GM19239 (cell line): ENCODE data around the gene CSMD2.

Experiments
- DNase-seq: peaks from one replicate; pipeline ENCODE4 v3.0.0; 2011; ENCODE audit warnings: low spot score; ENCODE audit not compliant: insufficient read length
- FAIRE-seq: peaks from 2 replicates; lab custom pipeline; 2011; peaks lifted over from hg19 to GRCh38; lab: Jason Lieb, UNC

The CSMD2 gene

DNA sequence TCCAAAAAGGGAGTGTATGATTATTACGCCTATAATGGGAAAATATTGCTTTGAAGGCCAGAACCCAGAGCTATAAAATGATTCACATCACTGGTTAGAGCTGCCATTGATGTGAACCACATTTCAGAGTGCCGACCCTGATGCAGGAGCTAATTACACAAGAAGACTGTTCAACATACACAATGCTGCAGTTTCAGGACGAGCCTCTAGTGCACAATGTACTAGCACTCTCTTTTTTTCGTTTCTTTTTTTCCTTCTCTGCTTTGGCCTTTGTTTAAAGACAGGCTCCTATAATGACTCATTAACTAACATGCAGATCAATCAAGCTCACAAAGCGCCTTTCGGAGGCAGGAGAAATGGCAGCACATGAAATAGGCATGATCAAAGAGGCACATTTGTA is 367.2 kb downstream of the CSMD2 start:
- no peak for FAIRE-seq
- no peak for DNase-seq

GRCh38 chr1:33792651-33793050 is 372.4 kb downstream of the CSMD2 start:
- DNase-seq (no peak), FAIRE-seq (no peak)

- FAIRE-seq: no peak
These were observed 372.8 kb downstream of the CSMD2 start for GRCh38 chr1:33792216-33792615.

DNA sequence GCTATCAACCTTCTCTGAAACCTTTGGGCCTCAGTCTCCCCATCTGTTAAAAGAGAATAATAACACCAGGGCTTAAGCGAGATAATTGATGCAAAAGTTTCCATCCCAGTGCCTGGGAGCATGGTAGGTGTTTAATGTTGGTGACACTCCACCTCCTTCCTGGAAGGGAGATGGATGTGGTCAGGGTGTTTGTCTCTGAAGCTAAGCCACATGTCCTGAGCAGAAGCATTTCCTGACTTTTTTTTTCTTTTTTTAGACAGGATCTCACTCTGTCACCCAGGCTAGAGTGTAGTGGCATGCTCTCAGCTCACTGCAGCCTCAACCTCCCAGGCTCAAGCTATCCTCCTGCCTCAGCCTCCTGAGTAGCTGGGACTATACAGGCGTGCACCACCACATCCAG is 373.8 kb downstream of the CSMD2 start:
- DNase-seq: no peak
- FAIRE-seq: no peak

More at GRCh38 chr1:33792216-33792615, 372.8 kb downstream of the CSMD2 start:
- DNase-seq: no peak

DNA sequence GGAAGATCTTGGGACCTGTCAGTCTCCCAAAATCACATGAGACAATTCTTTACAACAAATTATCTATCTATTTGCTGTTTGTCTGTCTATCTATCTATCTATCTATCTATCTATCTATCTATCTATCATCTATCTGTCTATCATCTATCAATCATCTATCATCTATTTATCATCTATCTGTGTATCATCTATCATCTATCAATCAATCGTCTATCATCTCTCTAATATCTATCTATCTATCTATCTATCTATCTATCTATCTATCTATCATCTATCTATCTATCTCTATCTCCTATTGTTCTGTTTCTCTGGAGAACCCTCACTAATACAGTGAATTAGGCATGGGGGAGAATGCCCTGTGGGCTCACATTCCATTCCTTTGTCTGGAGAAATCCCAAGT is 374.5 kb downstream of the CSMD2 start:
- DNase-seq (no peak), FAIRE-seq (no peak)

- no peak for FAIRE-seq
These were observed 380.2 kb downstream of the CSMD2 start for GRCh38 chr1:33784876-33785275.

GRCh38 chr1:33782776-33783175 is 382.3 kb downstream of the CSMD2 start:
- FAIRE-seq: no peak
- no peak for DNase-seq

More at GRCh38 chr1:33784876-33785275, 380.2 kb downstream of the CSMD2 start:
- no peak for DNase-seq

DNA sequence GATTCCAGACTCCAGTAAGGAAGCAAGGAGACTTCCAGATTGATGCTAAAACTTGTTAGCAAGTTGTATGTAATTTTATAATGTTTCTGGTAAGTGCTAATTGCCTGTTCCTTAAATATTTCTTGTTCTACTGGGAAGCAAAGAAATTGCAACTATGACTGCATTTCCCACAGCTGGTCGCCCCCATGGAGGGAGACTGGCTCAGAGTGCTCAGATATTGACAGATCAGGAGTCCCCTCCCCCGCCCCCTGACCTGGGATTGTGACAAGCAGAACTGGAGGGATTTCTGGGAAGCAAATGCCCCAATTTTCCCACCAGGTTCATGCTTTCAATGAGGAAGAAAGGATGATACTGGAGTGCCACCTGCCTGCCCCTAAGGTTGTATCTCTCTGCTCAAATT is 383.4 kb downstream of the CSMD2 start:
- no peak for DNase-seq

DNA sequence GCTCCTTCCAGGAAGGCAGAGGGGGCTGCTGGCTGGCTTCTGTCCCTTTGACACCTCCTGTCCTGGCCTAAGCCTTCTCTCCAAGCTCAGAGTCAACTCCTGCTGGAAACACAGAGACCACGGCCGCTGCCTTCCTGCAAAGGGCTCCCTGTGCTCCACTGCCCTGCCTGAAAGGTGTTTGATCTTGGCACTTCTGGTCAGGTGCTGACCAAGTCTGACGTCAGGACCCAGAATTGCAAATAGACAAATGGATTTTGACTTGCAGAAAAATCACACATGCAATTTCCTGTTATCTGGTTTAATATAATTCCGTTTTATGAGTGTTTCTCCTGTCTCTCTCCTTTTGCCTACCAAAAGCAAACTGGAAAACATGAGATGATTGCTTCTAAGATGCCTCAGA is 387.7 kb downstream of the CSMD2 start:
- DNase-seq (no peak), FAIRE-seq (no peak)

More for the DNA sequence above, 383.4 kb downstream of the CSMD2 start:
- no peak for FAIRE-seq

- DNase-seq (no peak), FAIRE-seq (no peak)
These were observed 396.2 kb downstream of the CSMD2 start for GRCh38 chr1:33768821-33769220.

DNA sequence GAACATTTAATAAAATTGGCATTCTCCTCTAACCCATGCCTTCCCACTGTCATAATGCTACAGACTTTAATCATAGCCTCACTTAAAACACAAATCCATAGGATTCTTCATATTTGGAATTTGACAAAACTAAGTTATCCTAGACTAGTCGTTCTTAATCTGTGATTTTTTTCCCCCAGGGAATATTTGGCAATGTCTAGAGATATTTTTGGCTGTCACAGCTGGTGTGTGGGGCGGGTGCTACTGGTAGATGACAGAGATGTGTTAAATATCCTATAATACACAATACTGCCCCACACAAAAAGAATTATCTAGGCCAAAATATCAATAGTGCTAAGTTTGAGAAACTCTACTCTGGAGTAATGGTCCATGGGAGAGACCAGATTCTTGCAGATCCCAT is 396.9 kb downstream of the CSMD2 start:
- DNase-seq (no peak), FAIRE-seq (no peak)

GRCh38 chr1:33764149-33764548 is 400.9 kb downstream of the CSMD2 start:
- no peak for FAIRE-seq

GRCh38 chr1:33763406-33763805 is 401.6 kb downstream of the CSMD2 start:
- FAIRE-seq: no peak

More at GRCh38 chr1:33764149-33764548, 400.9 kb downstream of the CSMD2 start:
- DNase-seq: no peak

GRCh38 chr1:33762962-33763361 is 402.1 kb downstream of the CSMD2 start:
- DNase-seq: no peak
- FAIRE-seq: no peak

More at GRCh38 chr1:33763406-33763805, 401.6 kb downstream of the CSMD2 start:
- no peak for DNase-seq

DNA sequence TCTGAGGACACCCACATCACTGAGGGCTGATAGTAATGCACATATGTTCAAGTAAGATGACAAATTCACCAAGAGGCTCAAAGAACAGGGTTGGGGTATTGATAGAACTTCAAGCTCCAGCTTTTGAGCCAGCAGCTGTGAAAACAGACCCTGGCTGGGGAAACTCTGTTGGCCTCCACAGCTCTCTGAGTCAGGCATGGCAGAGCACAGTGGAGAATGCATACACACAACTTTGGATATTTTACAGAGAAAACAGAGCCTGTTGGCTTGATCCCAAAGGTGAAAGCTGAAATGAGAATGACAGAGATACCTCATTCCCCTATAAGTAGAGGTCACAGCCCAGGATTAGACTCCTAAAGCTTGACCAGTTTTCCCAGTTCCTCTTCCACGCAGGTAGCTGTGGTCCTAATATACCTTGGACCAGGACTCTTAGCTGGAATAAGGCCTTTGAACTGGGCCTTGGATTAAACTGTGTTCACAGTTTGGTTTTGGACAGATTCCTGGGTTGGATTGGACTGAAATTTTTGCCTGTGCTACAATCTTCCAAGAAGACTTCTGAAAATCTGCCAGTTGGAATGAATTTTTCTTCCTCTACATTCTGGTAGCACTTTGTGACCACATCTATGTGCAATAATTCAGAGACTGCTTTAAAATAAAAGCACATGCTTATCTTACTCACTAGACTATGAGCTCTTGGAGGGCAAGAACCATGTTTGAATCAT is 402.8 kb downstream of the CSMD2 start:
- DNase-seq (no peak), FAIRE-seq (no peak)

DNA sequence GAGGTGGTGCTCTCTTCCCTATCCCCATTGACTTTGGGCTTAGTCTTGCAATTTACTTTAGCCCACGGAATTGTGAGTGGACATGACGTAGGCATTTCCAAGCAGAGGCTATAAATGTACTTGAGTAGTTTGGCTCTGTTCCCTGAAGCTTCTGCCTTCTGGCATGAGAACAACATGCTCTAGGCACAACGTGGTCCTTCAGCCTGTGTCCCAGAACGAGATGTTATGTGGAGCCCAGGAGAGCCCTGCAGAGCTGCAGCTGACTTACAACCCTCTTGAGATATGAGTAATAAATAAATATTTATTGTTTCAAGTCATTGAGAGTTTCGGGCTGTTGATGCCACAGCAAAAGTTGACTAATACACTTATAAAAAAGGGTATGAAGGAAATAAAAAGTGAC is 406.3 kb downstream of the CSMD2 start:
- DNase-seq: no peak
- no peak for FAIRE-seq

- no peak for DNase-seq
- no peak for FAIRE-seq
These were observed 411.8 kb downstream of the CSMD2 start for GRCh38 chr1:33753087-33753856.

DNA sequence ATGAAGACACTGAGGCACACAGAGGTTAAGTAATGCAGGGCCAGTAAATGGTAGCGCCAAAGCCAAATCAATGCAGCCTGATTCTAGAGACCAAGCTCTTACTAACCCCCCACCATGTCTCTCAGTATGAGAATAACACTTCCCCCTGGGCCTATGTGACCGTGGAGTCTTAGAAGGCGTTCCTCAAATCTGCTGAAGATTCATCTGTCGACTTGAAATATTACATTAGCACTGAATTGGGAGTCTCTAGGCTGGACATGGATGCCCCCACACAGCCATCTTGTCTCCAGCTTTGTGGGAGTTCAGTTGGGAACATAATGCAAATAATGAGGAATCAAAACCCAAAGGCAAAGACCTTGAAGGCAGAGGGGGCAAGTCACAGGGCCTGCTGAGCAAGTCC is 419.1 kb downstream of the CSMD2 start:
- FAIRE-seq: no peak
- no peak for DNase-seq

DNA sequence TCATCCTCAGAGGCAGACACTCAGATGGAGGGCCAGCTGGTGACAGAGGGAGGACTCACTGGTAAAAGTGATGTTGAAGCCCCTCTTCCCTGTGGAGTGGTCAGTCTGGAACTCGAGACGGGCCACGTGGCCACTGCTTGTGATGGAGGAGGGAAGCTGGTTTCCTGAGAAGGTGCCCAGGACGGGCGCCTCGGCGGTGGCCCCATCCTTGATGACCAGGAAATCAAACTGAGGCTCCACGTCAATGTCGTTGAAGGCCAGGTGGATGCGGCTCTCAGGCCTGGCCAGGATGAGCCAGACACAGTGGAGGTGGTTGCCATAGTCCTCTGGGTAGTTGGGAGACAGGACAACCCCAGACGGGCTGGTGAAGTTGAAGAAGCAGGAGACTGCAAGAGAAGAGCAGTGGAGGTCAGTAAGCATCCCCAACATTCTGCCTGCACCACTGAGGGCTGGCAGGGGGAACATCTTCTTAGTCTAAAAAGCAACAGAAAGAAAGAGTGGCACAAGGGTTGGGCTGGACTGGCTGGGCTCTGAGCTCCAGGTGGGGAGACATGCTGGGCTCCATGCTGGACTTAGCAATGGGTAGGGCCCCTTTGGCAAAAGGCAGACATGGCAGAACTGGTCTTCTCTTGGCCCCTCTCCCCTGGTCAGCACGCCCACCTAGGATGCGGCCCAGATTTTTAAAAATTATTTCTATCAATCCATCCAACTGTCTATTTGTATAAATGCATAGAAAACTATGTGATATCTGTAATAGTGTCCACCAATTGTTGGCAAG is 421.6 kb downstream of the CSMD2 start:
- DNase-seq (no peak), FAIRE-seq (no peak)

DNA sequence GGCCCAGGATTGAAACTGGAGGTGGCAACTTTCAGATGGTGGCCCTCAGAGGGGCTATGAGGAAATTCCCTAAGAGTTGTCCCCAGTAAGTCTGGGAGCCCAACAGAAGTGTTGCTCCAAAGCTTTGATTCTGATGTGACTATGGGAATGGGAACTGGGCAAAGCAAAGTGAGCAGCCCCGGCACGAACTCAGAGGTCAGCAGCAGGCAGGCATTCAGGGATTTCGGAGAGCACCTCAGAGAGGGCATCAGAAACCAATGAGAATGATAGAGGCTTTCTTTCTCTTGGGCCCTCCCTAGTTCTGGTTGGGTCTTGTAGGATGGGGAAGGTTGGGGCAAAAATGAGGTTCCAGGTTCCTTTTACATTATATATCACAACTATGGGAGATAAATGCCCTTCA is 422.4 kb downstream of the CSMD2 start:
- DNase-seq (no peak), FAIRE-seq (no peak)

- FAIRE-seq (no peak), DNase-seq (no peak)
These were observed 423.3 kb downstream of the CSMD2 start for GRCh38 chr1:33741749-33742148.
